GM13976 (cell line): ENCODE data around the gene ZNF841.
"Not testable (repeated sequence)": the region's sequence is repeated elsewhere in the genome, so short reads cannot be mapped to it uniquely, and the experiment has no call there.

Experiments
- DNase-seq: peaks from one replicate; pipeline ENCODE4 v3.0.0; 2012; ENCODE audit warnings: low spot score
- CTCF ChIP-seq: IDR thresholded peaks from 2 replicates; pipeline ENCODE4 v1.5.1; 2012; ENCODE audit warnings: borderline replicate concordance, mild to moderate bottlenecking; ENCODE audit not compliant: insufficient read depth; ENCODE audit errors: extremely low read depth, missing control alignments, control extremely low read depth
- in situ Hi-C: fragments of 300-500 bp; cut with MboI; formaldehyde crosslinking; loops from one replicate; pipeline ENCODE4 v1.12.0; 2022; ENCODE audit warnings: low sequenced_read_pairs, mixed read lengths, inconsistent platforms; ENCODE audit not compliant: unreplicated experiment

Gene ZNF841

GRCh38 chr19:52102782-52103181 is 7.2 kb upstream of the ZNF841 start:
- in situ Hi-C loops: no loop called here

GRCh38 chr19:52101866-52102562 is 6.4 kb upstream of the ZNF841 start:
- no peak for DNase-seq
- in situ Hi-C loops: no loop called here
- TF ChIP-seq CTCF: no peak

More at GRCh38 chr19:52102782-52103181, 7.2 kb upstream of the ZNF841 start:
- TF ChIP-seq CTCF: no peak
- DNase-seq: no peak

- no peak for DNase-seq
- TF ChIP-seq CTCF: no peak
- in situ Hi-C loops: no loop called here
Observed at GRCh38 chr19:52099497-52100138, 4.1 kb upstream of the ZNF841 start.

GRCh38 chr19:52096416-52096815 is 851 bp upstream of the ZNF841 start:
- in situ Hi-C loops, DNase-seq: not testable (repeated sequence)

GRCh38 chr19:52094526-52095130 is 937 bp downstream of the ZNF841 start:
- no peak for DNase-seq
- in situ Hi-C loops: no loop called here
- no peak for TF ChIP-seq CTCF

- TF ChIP-seq CTCF: no peak
- no peak for DNase-seq
- in situ Hi-C loops: no loop called here
Observed at GRCh38 chr19:52086481-52086880, 9.1 kb downstream of the ZNF841 start.

- no peak for TF ChIP-seq CTCF
- in situ Hi-C loops: no loop called here
- no peak for DNase-seq
Observed at GRCh38 chr19:52070496-52070895, 25.1 kb downstream of the ZNF841 start.
